Measurements from ENCODE around the gene AVEN. TPM values are rescaled to one million over a fixed set of nuclear protein-coding genes. Genes with fewer than 3 reads are reported as not detected.

Gene AVEN
- total and polyA plus RNA-seq, 2 of the 8 experiments (the other 6 are each of a cell fraction or from before 2014, with no cell fraction given): 5.5 to 17.0 TPM

GRCh38 chr15:33865416-33865815 lies 173.6 kb downstream of the AVEN start:
- Histone ChIP-seq H4K8ac (ENCODE audit: extremely low read depth, insufficient read depth, low read length) (no peak overlapping the region), H3K4me2 (ENCODE audit: insufficient read depth in 1 of 2, low read depth in 2 of 2, low read length in 2 of 2) (no peak overlapping the region), H3K79me2 (ENCODE audit: control insufficient read depth in 1 of 2, insufficient read depth in 2 of 2, low read length in 2 of 2) (no peaks in the 10 kb centered on the region), H3K14ac (ENCODE audit: insufficient read length) (no peak overlapping the region), H3K9ac (replicated peaks in 1 of 4; ENCODE audit: extremely low read depth in 1 of 4, low read depth in 3 of 4, low read length in 3 of 4) (no peak overlapping the region), H3K4me3 (ENCODE audit: extremely low read depth in 1 of 4, insufficient read depth in 2 of 4, low read depth in 3 of 4, low read length in 4 of 4) (no peak overlapping the region), H3K79me1 (ENCODE audit: low read depth, low read length) (no peaks in the 10 kb centered on the region), H3K9me3 (ENCODE audit: insufficient read depth in 2 of 2, low read depth in 1 of 2, low read length in 1 of 2) (no peaks in the 10 kb centered on the region), H4K91ac (replicated peaks; ENCODE audit: insufficient read length, low read length) (no peak overlapping the region), H3K27ac (ENCODE audit: low read depth, low read length) (no peak overlapping the region), H3K18ac (ENCODE audit: extremely low read depth, low read length) (no peak overlapping the region), H3K27me3 (replicated peaks in 1 of 4; ENCODE audit: control insufficient read depth in 3 of 4, extremely low read depth in 1 of 4, insufficient read depth in 3 of 4, low read length in 3 of 4) (no peaks in the 10 kb centered on the region), H2BK15ac (ENCODE audit: low read length) (no peak overlapping the region), H3K23me2 (ENCODE audit: low read depth, low read length) (no peaks in the 10 kb centered on the region), H2AK5ac (ENCODE audit: low read depth, low read length) (no peak overlapping the region), H3K4ac (replicated peaks; ENCODE audit: insufficient read length, low read depth, low read length) (no peak overlapping the region), H2BK20ac (ENCODE audit: low read length) (no peak overlapping the region), H4K20me1 (replicated peaks in 1 of 2; ENCODE audit: control insufficient read depth in 1 of 2, insufficient read depth in 2 of 2, low read length in 2 of 2) (no peaks in the 10 kb centered on the region), H2BK12ac (ENCODE audit: low read depth, low read length) (no peak overlapping the region), H3K36me3 (ENCODE audit: control insufficient read depth in 2 of 4, insufficient read depth in 4 of 4, low read length in 3 of 4) (no peaks in the 10 kb centered on the region), H2BK120ac (replicated peaks; ENCODE audit: low read depth, low read length) (no peak overlapping the region), H3K23ac (ENCODE audit: insufficient read length) (no peak overlapping the region), H4K5ac (ENCODE audit: insufficient read length, low read depth, low read length) (no peak overlapping the region), H2AFZ (ENCODE audit: low read length) (no peak overlapping the region), H3K4me1 (replicated peaks in 1 of 4; ENCODE audit: control insufficient read depth in 3 of 4, insufficient read depth in 4 of 4, low read length in 3 of 4) (peaks cover 0 to 5% (median under 1%) of the 10 kb centered on the region in 4 experiments; a peak in 2 of 7 replicates), H3K56ac (replicated peaks; ENCODE audit: insufficient read length, low read depth, low read length) (no peak overlapping the region), H2BK5ac (ENCODE audit: low read depth, low read length) (no peak overlapping the region)
- no peak for DNase-seq (ENCODE audit: low read depth in 1 of 2, low spot score in 2 of 2)
- ChIA-PET CTCF (ENCODE audit: partially characterized antibody) (no interaction called here), POLR2A (ENCODE audit: partially characterized antibody) (no interaction called here)
- WGBS, 2 experiments (ENCODE audit: extremely low coverage in 1 of 2, insufficient coverage in 1 of 2, insufficient read length in 1 of 2, insufficient replicate concordance in 2 of 2, low coverage in 1 of 2, low lambda C conversion rate in 2 of 2, missing lambda C conversion rate in 1 of 2): 87% methylated on average over 6 of the region's 6 CpGs; no CpG with 5 or more reads in 1 of the 2 experiments
- TF ChIP-seq EGR1 (IDR thresholded peaks at IDR 0.05; ENCODE audit: borderline replicate concordance, low read depth, low read length): no peak
- TF ChIP-seq BCL11A (IDR thresholded peaks at IDR 0.05; ENCODE audit: low read depth in 2 of 2, low read length in 2 of 2): no peak
- no peak for TF ChIP-seq KDM1A (IDR thresholded peaks at IDR 0.05; ENCODE audit: borderline replicate concordance, low read length)
- TF ChIP-seq GTF2F1 (IDR thresholded peaks at IDR 0.05; ENCODE audit: borderline replicate concordance, low read depth, low read length): no peak
- TF ChIP-seq SAP30 (IDR thresholded peaks at IDR 0.05; ENCODE audit: insufficient read depth, insufficient replicate concordance, low read length): no peak
- no peak for TF ChIP-seq E2F6 (IDR thresholded peaks at IDR 0.05)
- no peak for TF ChIP-seq ASH2L (IDR thresholded peaks at IDR 0.05; ENCODE audit: low read length)
- TF ChIP-seq FOSL1 (IDR thresholded peaks at IDR 0.05; ENCODE audit: insufficient read depth, low read depth, low read length): no peak
- no peak for TF ChIP-seq SP1 (IDR thresholded peaks at IDR 0.05; ENCODE audit: low read depth, low read length)
- TF ChIP-seq KDM4A (IDR thresholded peaks at IDR 0.05; ENCODE audit: low read depth, low read length, severe bottlenecking): no peak
- no peak for TF ChIP-seq CREB1 (IDR thresholded peaks at IDR 0.05)
- no peak for TF ChIP-seq SP4 (IDR thresholded peaks at IDR 0.05; ENCODE audit: low read length)
- no peak for TF ChIP-seq BACH1 (IDR thresholded peaks at IDR 0.05; ENCODE audit: low read length)
- no peak for TF ChIP-seq SRF (IDR thresholded peaks at IDR 0.05; ENCODE audit: low read depth, low read length)
- no peak for TF ChIP-seq YY1 (IDR thresholded peaks at IDR 0.05; ENCODE audit: low read depth, low read length)
- no peak for TF ChIP-seq CHD2 (IDR thresholded peaks at IDR 0.05; ENCODE audit: low read length)
- FAIRE-seq: no peak

Data from H1 (cell line).